SK-N-SH treated with all-trans-retinoic acid at 6 μM for 48 hours (cell line): ENCODE measurements around the gene KRT35.

Experiments used
- ATAC-seq: fragments of 200-7000 bp; cut with Tn5 transposase; 3 replicates; pipeline ENCODE4 v1.9.1; 2020; ENCODE audit warnings: mild to moderate bottlenecking, moderate library complexity
- ARNTL ChIP-seq: fragments of 450-650 bp; formaldehyde crosslinking; IDR thresholded peaks from 2 replicates; pipeline ENCODE4 v1.5.0; 2020; ENCODE audit warnings: low read depth, mild to moderate bottlenecking, moderate library complexity, borderline replicate concordance
- CSDC2 ChIP-seq: fragments of 250-450 bp; sonication (Bioruptor Pico); IDR thresholded peaks from 2 replicates; pipeline ENCODE4 v1.5.0; 2020; ENCODE audit warnings: mild to moderate bottlenecking, moderate library complexity
- ESRRG ChIP-seq: fragments of 250-450 bp; sonication (Bioruptor Pico); IDR thresholded peaks from 2 replicates; pipeline ENCODE4 v1.6.1; 2021; ENCODE audit warnings: mild to moderate bottlenecking
- GLIS3 ChIP-seq: fragments of 250-450 bp; sonication (Bioruptor Pico); IDR thresholded peaks from 2 replicates; pipeline ENCODE4 v1.5.0; 2020; ENCODE audit warnings: mild to moderate bottlenecking, moderate library complexity
- OSR1 ChIP-seq: fragments of 250-450 bp; sonication (Bioruptor Pico); IDR thresholded peaks from 2 replicates; pipeline ENCODE4 v1.8.0; 2022; ENCODE audit warnings: moderate library complexity, mild to moderate bottlenecking, inconsistent platforms
- PPARA ChIP-seq: fragments of 250-450 bp; sonication (Bioruptor Pico); IDR thresholded peaks from 2 replicates; pipeline ENCODE4 v1.5.0; 2020; ENCODE audit warnings: mild to moderate bottlenecking, borderline replicate concordance
- RARB ChIP-seq: fragments of 250-450 bp; sonication (Bioruptor Pico); IDR thresholded peaks from 2 replicates; pipeline ENCODE4 v1.8.0; 2021; ENCODE audit warnings: mild to moderate bottlenecking, moderate library complexity
- SNAI2 ChIP-seq: fragments of 250-450 bp; sonication (Bioruptor Pico); IDR thresholded peaks from 2 replicates; pipeline ENCODE4 v1.5.0; 2020; ENCODE audit warnings: mild to moderate bottlenecking, moderate library complexity
- ZC3H10 ChIP-seq: fragments of 250-450 bp; sonication (Bioruptor Pico); IDR thresholded peaks from 2 replicates; pipeline ENCODE4 v1.5.1; 2021; ENCODE audit warnings: mild to moderate bottlenecking, moderate library complexity
- ZFP3 ChIP-seq: fragments of 250-450 bp; sonication (Bioruptor Pico); IDR thresholded peaks from 2 replicates; pipeline ENCODE4 v1.5.0; 2020; ENCODE audit warnings: mild to moderate bottlenecking, moderate library complexity
- ZFP30 ChIP-seq: fragments of 450-650 bp; formaldehyde crosslinking; IDR thresholded peaks from 2 replicates; pipeline ENCODE4 v1.5.0; 2022; ENCODE audit warnings: mild to moderate bottlenecking, moderate library complexity
- ZNF565 ChIP-seq: fragments of 450-650 bp; formaldehyde crosslinking; conservative IDR thresholded peaks from 2 replicates; pipeline ENCODE4 v1.5.0; 2020; ENCODE audit warnings: low read depth, mild to moderate bottlenecking, moderate library complexity
- ZNF70 ChIP-seq: fragments of 450-650 bp; formaldehyde crosslinking; IDR thresholded peaks from 2 replicates; pipeline ENCODE4 v1.5.0; 2020; ENCODE audit warnings: mild to moderate bottlenecking, moderate library complexity
- ZNF8 ChIP-seq: fragments of 450-650 bp; formaldehyde crosslinking; IDR thresholded peaks from 2 replicates; pipeline ENCODE4 v1.5.0; 2020; ENCODE audit warnings: mild to moderate bottlenecking, moderate library complexity
- TF ChIP-seq, protein P1 (sequence below): fragments of 250-450 bp; sonication (Bioruptor Pico); IDR thresholded peaks from 2 replicates; pipeline ENCODE4 v1.5.0; 2020; ENCODE audit warnings: mild to moderate bottlenecking, moderate library complexity
- TF ChIP-seq, protein P2 (sequence below): fragments of 250-450 bp; sonication (Bioruptor Pico); IDR thresholded peaks from 2 replicates; pipeline ENCODE4 v1.5.1; 2020; ENCODE audit warnings: low read depth, mild to moderate bottlenecking, moderate library complexity
- TF ChIP-seq, protein P3 (sequence below): fragments of 250-450 bp; sonication (Bioruptor Pico); IDR thresholded peaks from 2 replicates; pipeline ENCODE4 v1.5.1; 2021; ENCODE audit warnings: mild to moderate bottlenecking, moderate library complexity
- TF ChIP-seq, protein P4 (sequence below): fragments of 250-450 bp; sonication (Bioruptor Pico); IDR thresholded peaks from 2 replicates; pipeline ENCODE4 v1.8.0; 2020; ENCODE audit warnings: mild to moderate bottlenecking, moderate library complexity, borderline replicate concordance

The KRT35 gene

DNA sequence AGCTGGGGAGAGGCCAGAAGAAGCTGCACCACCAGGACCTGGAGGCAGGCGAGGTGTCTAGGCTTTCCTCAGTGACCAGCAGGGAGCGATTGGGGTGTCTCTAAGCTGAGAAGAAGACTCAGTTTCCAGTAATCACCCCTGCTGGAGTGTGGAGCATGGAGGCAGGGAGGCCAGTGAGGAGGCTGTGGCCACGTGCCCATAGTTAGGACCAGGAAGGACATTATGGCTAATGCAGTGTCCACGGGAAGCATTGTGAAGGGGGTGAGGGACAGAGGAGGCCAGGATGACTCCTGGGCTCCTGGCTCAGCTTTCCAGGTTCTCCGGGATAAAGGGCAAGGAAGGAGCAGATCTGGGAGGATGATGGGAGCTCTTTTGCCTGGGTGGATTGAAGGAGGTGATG lies 18.8 kb upstream of the KRT35 start:
- ATAC-seq: no peak
- TF ChIP-seq SNAI2 (CRISPR knock-in tag) (no peak), ZFP30 (no peak), ZFP3 (no peak), CSDC2 (CRISPR knock-in tag) (no peak), ZNF565 (CRISPR knock-in tag) (no peak), GLIS3 (CRISPR knock-in tag) (no peak), ZNF8 (no peak)
- TF ChIP-seq, protein P1, sequence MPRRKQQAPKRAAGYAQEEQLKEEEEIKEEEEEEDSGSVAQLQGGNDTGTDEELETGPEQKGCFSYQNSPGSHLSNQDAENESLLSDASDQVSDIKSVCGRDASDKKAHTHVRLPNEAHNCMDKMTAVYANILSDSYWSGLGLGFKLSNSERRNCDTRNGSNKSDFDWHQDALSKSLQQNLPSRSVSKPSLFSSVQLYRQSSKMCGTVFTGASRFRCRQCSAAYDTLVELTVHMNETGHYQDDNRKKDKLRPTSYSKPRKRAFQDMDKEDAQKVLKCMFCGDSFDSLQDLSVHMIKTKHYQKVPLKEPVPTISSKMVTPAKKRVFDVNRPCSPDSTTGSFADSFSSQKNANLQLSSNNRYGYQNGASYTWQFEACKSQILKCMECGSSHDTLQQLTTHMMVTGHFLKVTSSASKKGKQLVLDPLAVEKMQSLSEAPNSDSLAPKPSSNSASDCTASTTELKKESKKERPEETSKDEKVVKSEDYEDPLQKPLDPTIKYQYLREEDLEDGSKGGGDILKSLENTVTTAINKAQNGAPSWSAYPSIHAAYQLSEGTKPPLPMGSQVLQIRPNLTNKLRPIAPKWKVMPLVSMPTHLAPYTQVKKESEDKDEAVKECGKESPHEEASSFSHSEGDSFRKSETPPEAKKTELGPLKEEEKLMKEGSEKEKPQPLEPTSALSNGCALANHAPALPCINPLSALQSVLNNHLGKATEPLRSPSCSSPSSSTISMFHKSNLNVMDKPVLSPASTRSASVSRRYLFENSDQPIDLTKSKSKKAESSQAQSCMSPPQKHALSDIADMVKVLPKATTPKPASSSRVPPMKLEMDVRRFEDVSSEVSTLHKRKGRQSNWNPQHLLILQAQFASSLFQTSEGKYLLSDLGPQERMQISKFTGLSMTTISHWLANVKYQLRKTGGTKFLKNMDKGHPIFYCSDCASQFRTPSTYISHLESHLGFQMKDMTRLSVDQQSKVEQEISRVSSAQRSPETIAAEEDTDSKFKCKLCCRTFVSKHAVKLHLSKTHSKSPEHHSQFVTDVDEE: no peak

DNA sequence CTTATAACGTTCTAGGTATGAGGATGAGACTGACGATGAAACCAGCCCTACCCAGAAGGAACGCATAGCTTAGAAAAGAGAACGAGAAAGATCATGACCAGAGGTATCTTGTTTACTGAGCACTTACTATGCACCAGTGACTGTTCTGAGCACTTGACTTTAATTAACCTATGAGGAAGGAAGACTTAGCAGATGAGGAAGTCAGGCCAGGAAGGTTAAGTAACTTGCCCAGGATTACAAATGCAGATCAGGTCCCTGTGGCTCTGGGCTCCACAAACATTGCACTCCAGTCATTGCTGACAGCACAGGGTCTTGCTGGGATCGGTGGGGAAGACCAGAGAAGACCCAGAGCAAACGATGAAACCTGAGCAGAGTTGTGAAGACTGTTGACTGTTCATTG lies 17.3 kb upstream of the KRT35 start:
- TF ChIP-seq GLIS3 (CRISPR knock-in tag) (no peak), ZNF70 (CRISPR knock-in tag) (no peak), SNAI2 (CRISPR knock-in tag) (no peak), ESRRG (CRISPR knock-in tag) (no peak), PPARA (no peak), ZNF8 (no peak)
- TF ChIP-seq, protein P2, sequence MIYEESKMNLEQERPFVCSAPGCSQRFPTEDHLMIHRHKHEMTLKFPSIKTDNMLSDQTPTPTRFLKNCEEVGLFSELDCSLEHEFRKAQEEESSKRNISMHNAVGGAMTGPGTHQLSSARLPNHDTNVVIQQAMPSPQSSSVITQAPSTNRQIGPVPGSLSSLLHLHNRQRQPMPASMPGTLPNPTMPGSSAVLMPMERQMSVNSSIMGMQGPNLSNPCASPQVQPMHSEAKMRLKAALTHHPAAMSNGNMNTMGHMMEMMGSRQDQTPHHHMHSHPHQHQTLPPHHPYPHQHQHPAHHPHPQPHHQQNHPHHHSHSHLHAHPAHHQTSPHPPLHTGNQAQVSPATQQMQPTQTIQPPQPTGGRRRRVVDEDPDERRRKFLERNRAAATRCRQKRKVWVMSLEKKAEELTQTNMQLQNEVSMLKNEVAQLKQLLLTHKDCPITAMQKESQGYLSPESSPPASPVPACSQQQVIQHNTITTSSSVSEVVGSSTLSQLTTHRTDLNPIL (CRISPR knock-in tag): no peak
- TF ChIP-seq, protein P1: no peak
- ATAC-seq: no peak

DNA sequence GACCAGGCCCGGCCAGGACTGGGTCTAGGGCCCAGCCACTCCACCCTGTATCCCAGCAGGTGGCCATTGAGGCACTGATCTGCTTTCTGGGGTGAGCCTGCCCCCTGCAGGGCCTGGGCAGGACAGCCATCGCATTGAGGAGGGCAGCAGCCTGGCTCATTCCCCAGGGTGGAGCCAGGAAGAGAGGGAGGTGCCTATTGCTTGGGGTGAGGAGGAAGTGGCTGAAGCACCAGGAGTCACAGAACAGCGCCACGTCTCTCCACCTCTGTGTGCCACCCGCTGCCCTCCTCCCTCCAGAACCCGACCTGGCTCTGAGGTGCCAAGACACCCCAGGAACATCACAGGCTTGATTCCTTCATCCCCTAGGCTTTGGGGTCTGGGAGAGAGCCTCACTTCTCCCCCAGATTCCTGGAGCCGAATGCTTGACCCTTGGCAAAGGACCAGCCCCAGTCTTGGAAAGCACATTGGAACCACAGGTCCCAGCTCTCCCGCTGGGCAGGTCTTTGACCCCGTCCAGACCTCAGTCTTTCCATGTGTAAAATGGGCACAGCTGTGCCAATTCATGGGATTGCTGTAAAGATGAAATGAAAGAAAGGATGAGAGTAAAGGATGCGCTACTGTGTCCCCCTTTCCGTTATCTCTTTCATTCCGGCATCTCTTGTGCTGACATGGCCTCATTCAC lies 16.0 kb upstream of the KRT35 start:
- TF ChIP-seq GLIS3 (CRISPR knock-in tag): no peak
- no peak for TF ChIP-seq RARB
- TF ChIP-seq, protein P2 (CRISPR knock-in tag): no peak
- TF ChIP-seq ARNTL (CRISPR knock-in tag): no peak
- TF ChIP-seq ESRRG (CRISPR knock-in tag): no peak
- TF ChIP-seq ZNF565 (CRISPR knock-in tag): no peak
- TF ChIP-seq ZC3H10 (CRISPR knock-in tag): no peak
- TF ChIP-seq OSR1 (CRISPR knock-in tag): no peak
- TF ChIP-seq CSDC2 (CRISPR knock-in tag): no peak
- ATAC-seq: peak; percentile 96

DNA sequence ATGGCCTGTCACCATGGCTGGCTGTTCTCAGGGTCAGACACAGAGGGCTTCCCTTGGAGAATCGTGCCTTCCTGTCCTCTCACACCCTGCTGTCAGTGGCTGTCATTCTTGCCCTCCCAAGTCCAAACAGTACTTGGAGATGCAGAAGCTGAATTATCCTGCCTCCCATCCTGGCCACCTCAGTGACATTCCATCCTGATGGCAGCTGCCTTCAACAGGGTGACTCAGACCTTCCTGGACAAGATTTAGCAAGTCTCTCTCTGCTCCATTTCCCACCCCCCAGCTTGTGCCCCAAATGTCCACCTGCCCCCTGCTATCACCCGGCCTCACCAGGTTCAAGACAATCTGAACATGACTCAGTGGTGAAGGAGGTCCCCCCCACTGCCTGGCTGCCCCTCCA lies 13.6 kb upstream of the KRT35 start:
- ATAC-seq: no peak
- TF ChIP-seq, protein P1: no peak
- TF ChIP-seq OSR1 (CRISPR knock-in tag): no peak
- no peak for TF ChIP-seq SNAI2 (CRISPR knock-in tag)
- TF ChIP-seq, protein P3, sequence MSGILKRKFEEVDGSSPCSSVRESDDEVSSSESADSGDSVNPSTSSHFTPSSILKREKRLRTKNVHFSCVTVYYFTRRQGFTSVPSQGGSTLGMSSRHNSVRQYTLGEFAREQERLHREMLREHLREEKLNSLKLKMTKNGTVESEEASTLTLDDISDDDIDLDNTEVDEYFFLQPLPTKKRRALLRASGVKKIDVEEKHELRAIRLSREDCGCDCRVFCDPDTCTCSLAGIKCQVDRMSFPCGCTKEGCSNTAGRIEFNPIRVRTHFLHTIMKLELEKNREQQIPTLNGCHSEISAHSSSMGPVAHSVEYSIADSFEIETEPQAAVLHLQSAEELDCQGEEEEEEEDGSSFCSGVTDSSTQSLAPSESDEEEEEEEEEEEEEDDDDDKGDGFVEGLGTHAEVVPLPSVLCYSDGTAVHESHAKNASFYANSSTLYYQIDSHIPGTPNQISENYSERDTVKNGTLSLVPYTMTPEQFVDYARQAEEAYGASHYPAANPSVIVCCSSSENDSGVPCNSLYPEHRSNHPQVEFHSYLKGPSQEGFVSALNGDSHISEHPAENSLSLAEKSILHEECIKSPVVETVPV (CRISPR knock-in tag): no peak
- TF ChIP-seq ZC3H10 (CRISPR knock-in tag): no peak
- TF ChIP-seq, protein P4, sequence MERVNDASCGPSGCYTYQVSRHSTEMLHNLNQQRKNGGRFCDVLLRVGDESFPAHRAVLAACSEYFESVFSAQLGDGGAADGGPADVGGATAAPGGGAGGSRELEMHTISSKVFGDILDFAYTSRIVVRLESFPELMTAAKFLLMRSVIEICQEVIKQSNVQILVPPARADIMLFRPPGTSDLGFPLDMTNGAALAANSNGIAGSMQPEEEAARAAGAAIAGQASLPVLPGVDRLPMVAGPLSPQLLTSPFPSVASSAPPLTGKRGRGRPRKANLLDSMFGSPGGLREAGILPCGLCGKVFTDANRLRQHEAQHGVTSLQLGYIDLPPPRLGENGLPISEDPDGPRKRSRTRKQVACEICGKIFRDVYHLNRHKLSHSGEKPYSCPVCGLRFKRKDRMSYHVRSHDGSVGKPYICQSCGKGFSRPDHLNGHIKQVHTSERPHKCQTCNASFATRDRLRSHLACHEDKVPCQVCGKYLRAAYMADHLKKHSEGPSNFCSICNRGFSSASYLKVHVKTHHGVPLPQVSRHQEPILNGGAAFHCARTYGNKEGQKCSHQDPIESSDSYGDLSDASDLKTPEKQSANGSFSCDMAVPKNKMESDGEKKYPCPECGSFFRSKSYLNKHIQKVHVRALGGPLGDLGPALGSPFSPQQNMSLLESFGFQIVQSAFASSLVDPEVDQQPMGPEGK (CRISPR knock-in tag): no peak
- no peak for TF ChIP-seq ARNTL (CRISPR knock-in tag)
- TF ChIP-seq CSDC2 (CRISPR knock-in tag): no peak
- TF ChIP-seq ZNF8: no peak
- TF ChIP-seq, protein P2 (CRISPR knock-in tag): no peak
- TF ChIP-seq ZFP30: no peak
